Liver (tissue), 9 donors: ENCODE measurements around the gene ITCH. TPM values are rescaled to one million over a fixed set of nuclear protein-coding genes. Genes with fewer than 3 reads are reported as not detected.

ENCODE experiments used
- DNase-seq: peaks from one replicate; pipeline ENCODE4 v3.0.0-alpha.2; 2017; ENCODE audit warnings: low spot score
- H3K27ac ChIP-seq, 2 donors: one replicate each; pipeline ENCODE4 v1.7.0; 2013; ENCODE audit warnings: inconsistent platforms in 2 of 2, low read length in 2 of 2, control low read depth in 1 of 2, low read depth in 1 of 2, mild to moderate bottlenecking in 1 of 2
- H3K27me3 ChIP-seq, 4 donors: one replicate each; pipeline versions ENCODE4 v1.6.1 to v1.7.0; 2013; ENCODE audit warnings: low read length in 3 of 4, inconsistent platforms in 1 of 4, mild to moderate bottlenecking in 1 of 4, moderate library complexity in 1 of 4; ENCODE audit not compliant: control insufficient read depth in 4 of 4, insufficient read depth in 4 of 4
- H3K36me3 ChIP-seq, 4 donors: one replicate each; pipeline versions ENCODE4 v1.6.1 to v1.7.0; 2013; ENCODE audit warnings: low read length in 3 of 4, mild to moderate bottlenecking in 3 of 4, low read depth in 1 of 4, moderate library complexity in 1 of 4; ENCODE audit not compliant: control insufficient read depth in 4 of 4, insufficient read depth in 3 of 4
- H3K4me1 ChIP-seq, 4 donors: one replicate each; pipeline versions ENCODE4 v1.6.1 to v1.7.0; 2013; ENCODE audit warnings: low read length in 3 of 4, mild to moderate bottlenecking in 3 of 4, moderate library complexity in 1 of 4; ENCODE audit not compliant: control insufficient read depth in 4 of 4, insufficient read depth in 4 of 4
- H3K4me3 ChIP-seq, 3 donors: one replicate each; pipeline versions ENCODE4 v1.6.1 to v1.7.0; 2013; ENCODE audit warnings: low read length in 3 of 3, control low read depth in 1 of 3, low read depth in 1 of 3, mild to moderate bottlenecking in 1 of 3
- H3K9ac ChIP-seq, 2 donors: one replicate each; pipeline ENCODE4 v1.7.0; 2013; ENCODE audit warnings: low read length in 2 of 2, mild to moderate bottlenecking in 2 of 2, moderate library complexity in 2 of 2, control low read depth in 1 of 2, low read depth in 1 of 2
- H3K9me3 ChIP-seq, 4 donors: one replicate each; pipeline versions ENCODE4 v1.6.1 to v1.7.0; 2013; ENCODE audit warnings: low read length in 3 of 4; ENCODE audit not compliant: control insufficient read depth in 4 of 4
- EGR1 ChIP-seq, 2 donors: IDR thresholded peaks; 2 replicates each; pipeline ENCODE4 v1.6.1; 2016 to 2018; ENCODE audit warnings: antibody characterized with exemption in 2 of 2, low read depth in 2 of 2
- FOXA1 ChIP-seq: IDR thresholded peaks from 2 replicates; pipeline ENCODE4 v1.6.1; 2016; ENCODE audit warnings: antibody characterized with exemption
- FOXA2 ChIP-seq: IDR thresholded peaks from 2 replicates; pipeline ENCODE4 v1.6.1; 2016; ENCODE audit warnings: antibody characterized with exemption
- GABPA ChIP-seq, 2 donors: IDR thresholded peaks in 1 of 2; conservative IDR thresholded peaks in 1 of 2; 2 replicates each; pipeline ENCODE4 v1.6.1; 2016; ENCODE audit warnings: antibody characterized with exemption in 2 of 2, mild to moderate bottlenecking in 1 of 2, moderate library complexity in 1 of 2
- HNF4A ChIP-seq, 2 donors: conservative IDR thresholded peaks; 2 replicates each; pipeline ENCODE4 v1.6.1; 2016; ENCODE audit warnings: antibody characterized with exemption in 2 of 2, mild to moderate bottlenecking in 2 of 2
- HNF4G ChIP-seq: IDR thresholded peaks from 2 replicates; pipeline ENCODE4 v1.6.1; 2016; ENCODE audit warnings: antibody characterized with exemption
- JUND ChIP-seq, 2 donors: IDR thresholded peaks; 2 replicates each; pipeline ENCODE4 v1.6.1; 2016; ENCODE audit warnings: antibody characterized with exemption in 2 of 2
- NR2F2 ChIP-seq: IDR thresholded peaks from 2 replicates; pipeline ENCODE4 v1.6.1; 2016; ENCODE audit warnings: antibody characterized with exemption
- RAD21 ChIP-seq, 2 donors: IDR thresholded peaks; 2 replicates each; pipeline ENCODE4 v1.6.1; 2016; ENCODE audit warnings: antibody characterized with exemption in 2 of 2, mild to moderate bottlenecking in 2 of 2
- RXRA ChIP-seq, 2 donors: IDR thresholded peaks; 2 replicates each; pipeline ENCODE4 v1.6.1; 2017 to 2018; ENCODE audit warnings: antibody characterized with exemption in 2 of 2, mild to moderate bottlenecking in 1 of 2
- SP1 ChIP-seq: IDR thresholded peaks from 2 replicates; pipeline ENCODE4 v1.6.1; 2018; ENCODE audit warnings: antibody characterized with exemption, mild to moderate bottlenecking
- TAF1 ChIP-seq: conservative IDR thresholded peaks from 2 replicates; pipeline ENCODE4 v1.6.1; 2016; ENCODE audit warnings: antibody characterized with exemption, mild to moderate bottlenecking
- YY1 ChIP-seq: IDR thresholded peaks from 2 replicates; pipeline ENCODE4 v1.6.1; 2016; ENCODE audit warnings: antibody characterized with exemption, mild to moderate bottlenecking
- WGBS: extraction: QIAGEN DNeasy Blood & Tissue Kit; methylation state at CpG from one replicate; pipeline ENCODE4 v1.1.7; 2013; 5-methylcytosine and 5-hydroxymethylcytosine counted together
- polyA plus RNA-seq, 2 donors: library from polyadenylated mRNA; stranded (reverse) in 1 of 2; unstranded in 1 of 2; fragments of 200-250 nt in 1 of 2; fragments of >200 nt in 1 of 2; fragmentation: Nextera tagmentation in 1 of 2; extraction: Ambion mirVana in 1 of 2; gene quantifications; one replicate each; pipeline versions ENCODE4 v1.2.1 to v1.2.3, GENCODE V29; 2013 to 2015
- total RNA-seq, 2 donors: library from RNA; depleted of rRNA; stranded (reverse); fragments of >200 nt; gene quantifications; one replicate each; pipeline ENCODE4 v1.2.3, GENCODE V29; 2014
- TF ChIP-seq, protein P1 (sequence below): IDR thresholded peaks from 2 replicates; pipeline ENCODE4 v1.6.1; 2016; ENCODE audit warnings: antibody characterized with exemption
- TF ChIP-seq, protein P2 (sequence below): fragments of 150-350 bp; IDR thresholded peaks from 2 replicates; pipeline ENCODE4 v1.5.1; 2017; ENCODE audit warnings: improper control_type of control experiment, low read depth, low read length; ENCODE audit not compliant: missing input control
- TF ChIP-seq, protein P3 (sequence below): IDR thresholded peaks from 2 replicates; pipeline ENCODE4 v1.6.1; 2016; ENCODE audit warnings: antibody characterized with exemption
- donor health status: healthy.
- donor health status: healthy.
- donor health status: healthy.
- donor health status: healthy.
- donor health status: healthy.

ITCH gene
- total and polyA plus RNA-seq, 4 donors = 14.3 to 85.3 (median 25.8) TPM

DNA sequence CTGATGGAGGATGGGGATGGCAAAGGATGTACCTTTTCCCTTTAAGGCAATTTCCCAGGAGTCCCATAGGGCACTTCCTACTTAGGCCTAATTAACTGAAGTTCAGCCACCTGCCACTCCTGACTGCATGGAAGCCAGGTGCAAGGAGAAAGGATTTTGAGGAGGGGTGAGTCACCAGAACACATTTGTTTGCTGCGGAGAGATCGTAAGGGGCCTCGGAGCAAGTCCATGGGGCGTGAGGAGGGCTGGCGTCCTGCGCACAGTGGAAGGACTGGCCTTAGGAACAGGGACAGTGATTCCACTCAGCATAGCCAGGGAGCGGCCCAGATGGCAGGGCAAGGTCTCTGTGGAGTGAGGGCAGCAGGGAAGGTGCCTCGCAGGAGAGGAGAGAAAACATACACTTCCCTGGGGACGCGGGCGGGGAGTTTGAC, 183.7 kb downstream of the ITCH start:
- Histone ChIP-seq H3K9me3 (no peaks in the 10 kb centered on the region), H3K27me3 (no peaks in the 10 kb centered on the region), H3K4me1 (no peaks in the 10 kb centered on the region), H3K27ac (no peak overlapping the region), H3K36me3 (peaks cover 0 to 3% (median 0%) of the 10 kb centered on the region in 4 donors), H3K4me3 (no peak overlapping the region), H3K9ac (no peak overlapping the region)
- 85% methylated on average over 11 of the region's 11 CpGs for WGBS
- DNase-seq = no peak
- TF ChIP-seq SP1 (no peak), FOXA1 (no peak), NR2F2 (no peak), RXRA (IDR thresholded peaks at IDR 0.05) (no peak), HNF4G (no peak), GABPA (IDR thresholded peaks at IDR 0.05 in 1 of 2, conservative IDR thresholded peaks at IDR 0.05 in 1 of 2) (no peak), HNF4A (conservative IDR thresholded peaks at IDR 0.05) (no peak), RAD21 (IDR thresholded peaks at IDR 0.05) (no peak)
- TF ChIP-seq, protein P1, sequence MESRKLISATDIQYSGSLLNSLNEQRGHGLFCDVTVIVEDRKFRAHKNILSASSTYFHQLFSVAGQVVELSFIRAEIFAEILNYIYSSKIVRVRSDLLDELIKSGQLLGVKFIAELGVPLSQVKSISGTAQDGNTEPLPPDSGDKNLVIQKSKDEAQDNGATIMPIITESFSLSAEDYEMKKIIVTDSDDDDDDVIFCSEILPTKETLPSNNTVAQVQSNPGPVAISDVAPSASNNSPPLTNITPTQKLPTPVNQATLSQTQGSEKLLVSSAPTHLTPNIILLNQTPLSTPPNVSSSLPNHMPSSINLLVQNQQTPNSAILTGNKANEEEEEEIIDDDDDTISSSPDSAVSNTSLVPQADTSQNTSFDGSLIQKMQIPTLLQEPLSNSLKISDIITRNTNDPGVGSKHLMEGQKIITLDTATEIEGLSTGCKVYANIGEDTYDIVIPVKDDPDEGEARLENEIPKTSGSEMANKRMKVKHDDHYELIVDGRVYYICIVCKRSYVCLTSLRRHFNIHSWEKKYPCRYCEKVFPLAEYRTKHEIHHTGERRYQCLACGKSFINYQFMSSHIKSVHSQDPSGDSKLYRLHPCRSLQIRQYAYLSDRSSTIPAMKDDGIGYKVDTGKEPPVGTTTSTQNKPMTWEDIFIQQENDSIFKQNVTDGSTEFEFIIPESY = no peak

DNA sequence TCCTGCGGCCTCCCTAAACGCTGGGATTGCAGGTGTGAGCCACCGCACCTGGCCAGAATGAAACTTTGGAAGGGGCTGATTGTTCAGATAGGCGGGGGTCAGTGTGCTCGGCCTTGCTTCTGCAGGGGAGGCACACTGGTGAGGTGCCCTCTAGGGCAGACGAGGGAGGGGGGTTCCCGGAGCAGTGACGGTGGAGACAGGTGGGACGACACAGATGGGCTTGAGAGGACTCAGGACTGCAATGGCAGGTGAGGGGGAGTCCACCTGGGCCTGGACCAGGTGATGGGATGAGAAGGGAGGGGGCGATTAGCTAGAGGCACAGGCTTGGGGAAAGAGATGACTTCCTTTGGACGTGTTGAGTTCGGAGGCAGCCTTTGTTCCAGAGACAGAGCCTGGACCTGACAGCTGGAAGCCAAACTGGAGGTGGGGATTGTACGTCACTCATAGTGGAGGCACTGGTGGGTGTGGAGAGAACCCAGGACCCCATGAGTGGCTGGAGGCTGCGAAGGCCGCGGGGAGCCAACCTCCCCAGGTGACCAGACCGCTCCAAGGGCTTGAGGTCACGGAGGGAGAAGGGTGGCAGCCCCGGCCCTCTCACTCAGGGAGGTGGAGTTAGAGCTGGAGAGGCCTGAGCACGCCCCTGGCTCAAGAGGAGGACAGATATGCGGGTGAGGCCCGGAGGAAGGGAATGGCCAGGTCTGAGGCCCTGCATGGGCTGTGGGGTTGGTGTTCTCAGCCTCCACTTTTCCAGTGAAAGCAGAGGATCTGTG, 185.0 kb downstream of the ITCH start:
- Histone ChIP-seq H3K36me3 (no peaks in the 10 kb centered on the region), H3K4me3 (no peak overlapping the region), H3K27me3 (no peaks in the 10 kb centered on the region), H3K4me1 (peaks cover 0 to 2% (median under 1%) of the 10 kb centered on the region in 4 donors), H3K9me3 (no peaks in the 10 kb centered on the region), H3K9ac (no peak overlapping the region), H3K27ac (no peak overlapping the region)
- TF ChIP-seq HNF4A (conservative IDR thresholded peaks at IDR 0.05) (no peak), YY1 (no peak), RXRA (IDR thresholded peaks at IDR 0.05) (no peak), RAD21 (IDR thresholded peaks at IDR 0.05) (no peak), HNF4G (no peak), FOXA2 (no peak), EGR1 (IDR thresholded peaks at IDR 0.05; ENCODE audit: low read depth in 2 of 2) (no peak), SP1 (no peak), JUND (IDR thresholded peaks at IDR 0.05) (no peak), TAF1 (no peak), FOXA1 (no peak)
- TF ChIP-seq, protein P2, sequence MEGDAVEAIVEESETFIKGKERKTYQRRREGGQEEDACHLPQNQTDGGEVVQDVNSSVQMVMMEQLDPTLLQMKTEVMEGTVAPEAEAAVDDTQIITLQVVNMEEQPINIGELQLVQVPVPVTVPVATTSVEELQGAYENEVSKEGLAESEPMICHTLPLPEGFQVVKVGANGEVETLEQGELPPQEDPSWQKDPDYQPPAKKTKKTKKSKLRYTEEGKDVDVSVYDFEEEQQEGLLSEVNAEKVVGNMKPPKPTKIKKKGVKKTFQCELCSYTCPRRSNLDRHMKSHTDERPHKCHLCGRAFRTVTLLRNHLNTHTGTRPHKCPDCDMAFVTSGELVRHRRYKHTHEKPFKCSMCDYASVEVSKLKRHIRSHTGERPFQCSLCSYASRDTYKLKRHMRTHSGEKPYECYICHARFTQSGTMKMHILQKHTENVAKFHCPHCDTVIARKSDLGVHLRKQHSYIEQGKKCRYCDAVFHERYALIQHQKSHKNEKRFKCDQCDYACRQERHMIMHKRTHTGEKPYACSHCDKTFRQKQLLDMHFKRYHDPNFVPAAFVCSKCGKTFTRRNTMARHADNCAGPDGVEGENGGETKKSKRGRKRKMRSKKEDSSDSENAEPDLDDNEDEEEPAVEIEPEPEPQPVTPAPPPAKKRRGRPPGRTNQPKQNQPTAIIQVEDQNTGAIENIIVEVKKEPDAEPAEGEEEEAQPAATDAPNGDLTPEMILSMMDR = no peak
- TF ChIP-seq, protein P1 = no peak
- TF ChIP-seq, protein P3, sequence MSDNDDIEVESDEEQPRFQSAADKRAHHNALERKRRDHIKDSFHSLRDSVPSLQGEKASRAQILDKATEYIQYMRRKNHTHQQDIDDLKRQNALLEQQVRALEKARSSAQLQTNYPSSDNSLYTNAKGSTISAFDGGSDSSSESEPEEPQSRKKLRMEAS = no peak
- 92% methylated on average over 22 of the region's 22 CpGs for WGBS
- no peak for DNase-seq
